CD4-positive, alpha-beta T cell treated with Interferon alpha-2 for 1 hour (primary cell): ENCODE data around the gene DNPEP.

ENCODE experiments used
- DNase-seq, 2 donors: peaks; one replicate each; pipeline ENCODE4 v3.0.0-alpha.2; 2020 to 2022

Gene DNPEP

DNA sequence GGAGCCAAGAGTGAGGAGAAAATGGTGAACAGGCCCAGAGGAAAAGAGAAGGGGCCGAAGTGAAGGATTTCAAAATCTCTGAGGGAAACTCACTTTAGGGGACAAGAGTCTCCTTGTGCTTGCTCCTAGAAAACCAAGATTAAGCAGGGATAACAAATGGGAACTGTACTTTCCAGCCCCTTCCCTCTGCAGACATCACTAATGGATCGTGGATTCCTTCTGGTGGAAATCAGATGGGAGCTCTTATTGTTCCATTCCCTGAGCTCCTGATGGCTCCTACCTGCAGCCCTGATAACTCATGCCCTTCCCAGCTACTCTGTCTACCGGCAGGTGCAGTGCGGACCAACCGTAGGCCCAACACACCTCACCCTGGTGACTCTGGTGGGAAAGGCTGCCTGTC, 34.6 kb downstream of the DNPEP start:
- no peak for DNase-seq

DNA sequence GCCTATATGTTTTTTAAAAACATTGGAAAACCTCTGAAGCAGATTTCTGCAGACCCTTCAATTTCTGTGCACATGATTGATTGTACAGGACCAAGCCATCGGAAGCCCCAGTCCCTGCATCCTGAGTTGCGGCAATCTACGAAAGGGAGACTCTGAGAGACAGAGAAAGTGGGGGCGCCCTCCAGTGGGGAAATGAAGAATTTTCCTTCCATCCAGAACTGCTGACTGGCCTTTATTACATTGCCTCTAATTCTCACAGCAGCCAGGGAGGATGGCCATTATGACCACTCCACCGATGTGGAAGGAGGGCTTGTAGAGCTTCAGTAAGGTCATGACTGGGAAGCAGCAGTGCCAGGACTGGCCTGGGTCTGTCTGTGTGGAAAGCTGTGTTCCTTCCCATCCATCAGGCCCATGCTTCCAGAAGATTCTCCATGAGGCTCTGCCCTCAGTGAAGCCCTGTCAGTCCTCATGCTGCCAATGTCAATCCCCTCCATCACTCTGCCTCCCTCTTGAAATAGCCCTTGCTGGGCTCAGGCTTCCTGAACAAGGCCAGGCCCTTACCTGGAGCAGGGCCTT, 35.2 kb downstream of the DNPEP start:
- DNase-seq: peak; percentile 47 to 62

DNA sequence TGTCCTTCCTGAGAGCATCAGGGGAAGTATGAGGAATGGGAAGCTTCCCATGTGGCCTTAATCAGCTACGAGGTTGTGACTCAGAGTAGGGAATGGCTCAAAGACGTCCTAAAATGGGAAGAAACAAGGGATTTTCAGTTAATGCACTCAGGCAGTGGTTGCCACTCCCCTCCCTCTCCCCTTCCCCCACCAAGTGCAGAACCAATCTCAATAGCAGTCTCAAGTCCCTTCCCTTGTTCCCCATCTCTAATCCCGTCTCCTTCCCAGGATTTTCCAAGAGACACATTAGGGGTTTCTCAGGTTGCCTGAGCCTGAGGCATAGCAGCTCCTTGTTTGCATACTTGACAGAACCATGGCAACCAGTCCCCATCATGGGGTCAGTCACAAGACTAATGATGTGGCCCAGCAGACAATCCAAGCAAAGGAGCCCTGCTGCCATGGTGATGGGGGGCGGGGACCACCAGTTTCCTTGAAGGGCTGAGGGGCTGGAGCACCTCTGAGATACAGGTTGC, 36.9 kb downstream of the DNPEP start:
- no peak for DNase-seq

DNA sequence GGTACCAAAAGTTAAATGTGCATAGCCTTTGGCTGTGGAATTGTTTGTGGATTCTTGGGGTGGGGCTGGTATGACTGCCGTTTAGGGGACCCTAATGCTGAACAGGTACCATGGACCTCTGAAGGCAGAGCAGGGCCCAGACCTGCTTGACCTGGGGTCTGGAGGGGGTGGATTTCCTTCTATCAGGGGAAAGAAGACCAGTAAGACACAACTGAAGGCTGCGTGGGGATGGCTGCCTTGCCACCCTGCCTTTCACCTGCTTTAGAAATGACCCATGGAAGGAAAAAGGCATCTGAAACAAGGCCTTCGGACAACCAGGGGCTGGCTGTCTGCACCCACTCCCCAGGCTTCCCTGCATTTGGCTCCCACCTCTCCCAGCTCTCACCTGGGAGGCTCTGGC, 37.5 kb downstream of the DNPEP start:
- DNase-seq: no peak

DNA sequence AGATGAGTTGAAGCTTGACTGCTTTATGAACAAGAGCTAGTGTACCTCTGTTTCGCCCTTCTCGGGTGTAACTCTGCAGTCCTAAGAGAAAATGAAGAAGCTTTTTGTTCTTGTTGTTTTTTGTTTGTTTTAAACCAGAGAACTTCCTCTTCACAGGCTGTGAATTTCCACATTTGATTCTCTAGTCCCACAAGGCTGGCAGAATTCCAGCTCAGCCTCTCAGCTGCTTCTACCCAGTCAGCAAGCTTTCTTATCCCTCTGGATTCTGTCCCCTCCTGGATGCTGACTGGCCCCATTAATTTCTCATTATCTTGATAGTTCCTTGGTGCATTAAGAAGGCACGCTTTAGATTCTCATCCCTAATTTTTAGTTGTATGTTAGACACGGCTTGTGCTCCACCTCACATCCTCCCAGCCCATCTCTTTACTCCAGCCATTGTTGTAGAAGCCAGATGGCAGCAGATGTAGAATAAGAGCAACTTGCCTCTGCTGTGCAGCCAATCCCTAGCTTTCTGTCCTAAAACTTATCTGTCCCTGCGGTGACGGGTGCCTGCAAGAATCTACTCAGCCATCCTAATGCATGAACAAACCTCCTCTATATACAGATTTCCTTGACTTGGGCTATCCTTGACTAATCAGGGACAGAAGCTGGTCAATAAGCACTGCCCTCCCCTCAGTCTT, 42.8 kb downstream of the DNPEP start:
- DNase-seq: no peak

DNA sequence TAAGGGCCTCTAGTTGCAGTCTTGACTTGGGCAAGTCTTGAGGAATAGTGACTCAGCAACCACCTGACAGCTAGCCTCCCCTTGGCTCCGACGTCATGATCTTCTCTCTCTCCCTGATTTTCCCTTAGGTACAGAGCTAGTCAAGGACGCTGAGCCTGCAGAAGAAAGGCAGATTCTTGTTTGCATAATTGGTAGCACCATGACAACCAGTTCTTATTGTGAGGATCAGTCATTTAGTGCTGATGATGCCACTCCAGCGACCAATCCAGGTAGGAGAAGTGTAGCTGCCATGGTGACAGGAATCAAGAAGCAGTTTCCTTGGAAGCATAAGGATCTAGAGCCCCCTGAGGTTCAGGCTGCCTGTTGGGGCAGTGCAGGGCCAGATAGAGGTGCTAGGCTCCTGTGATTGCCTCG, 52.3 kb downstream of the DNPEP start:
- DNase-seq: no peak

DNA sequence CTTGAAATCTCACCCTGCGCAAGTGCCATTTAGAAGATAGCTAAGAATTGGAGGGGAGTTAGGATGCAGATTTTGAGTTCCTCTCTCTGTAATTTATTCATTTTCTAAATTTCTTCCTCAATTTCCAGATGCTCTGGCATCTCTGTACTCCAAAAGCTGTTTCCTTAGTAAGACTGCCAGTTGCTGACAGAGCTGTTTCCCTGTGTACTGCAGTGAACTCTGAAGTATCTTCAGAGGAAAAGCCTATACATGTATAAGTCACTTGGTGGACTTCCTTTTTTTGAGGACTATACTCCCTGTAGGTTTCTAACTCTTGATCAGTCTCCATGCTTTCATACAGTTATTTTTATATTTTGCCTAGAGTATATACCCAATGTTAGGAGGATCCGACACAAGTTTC, 53.6 kb downstream of the DNPEP start:
- DNase-seq: no peak

DNA sequence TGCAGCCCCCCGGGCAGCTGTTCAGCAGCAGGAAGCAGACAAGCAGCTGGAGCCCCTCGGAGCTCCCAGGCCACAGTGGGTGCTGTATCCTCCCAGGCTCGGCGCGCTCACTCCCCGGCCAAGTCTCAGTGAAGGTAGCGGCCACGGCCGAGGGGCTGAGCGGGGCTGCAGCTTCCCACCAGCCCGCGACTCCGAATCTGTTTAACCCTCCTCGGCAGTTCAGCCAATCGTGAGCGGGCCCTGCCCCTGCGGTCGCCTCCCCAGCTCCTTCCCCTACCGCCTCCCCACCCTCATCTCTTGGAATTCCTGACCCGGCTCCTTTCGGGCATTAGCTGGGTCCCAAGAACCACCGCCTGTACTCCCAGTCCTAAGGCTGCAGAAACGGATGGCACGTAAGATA, 55.2 kb downstream of the DNPEP start, which contains the start of gene RESP18:
Gene RESP18 (minus strand): TSS at position 203 of the 400 bp plus-strand sequence.
- DNase-seq: no peak

DNA sequence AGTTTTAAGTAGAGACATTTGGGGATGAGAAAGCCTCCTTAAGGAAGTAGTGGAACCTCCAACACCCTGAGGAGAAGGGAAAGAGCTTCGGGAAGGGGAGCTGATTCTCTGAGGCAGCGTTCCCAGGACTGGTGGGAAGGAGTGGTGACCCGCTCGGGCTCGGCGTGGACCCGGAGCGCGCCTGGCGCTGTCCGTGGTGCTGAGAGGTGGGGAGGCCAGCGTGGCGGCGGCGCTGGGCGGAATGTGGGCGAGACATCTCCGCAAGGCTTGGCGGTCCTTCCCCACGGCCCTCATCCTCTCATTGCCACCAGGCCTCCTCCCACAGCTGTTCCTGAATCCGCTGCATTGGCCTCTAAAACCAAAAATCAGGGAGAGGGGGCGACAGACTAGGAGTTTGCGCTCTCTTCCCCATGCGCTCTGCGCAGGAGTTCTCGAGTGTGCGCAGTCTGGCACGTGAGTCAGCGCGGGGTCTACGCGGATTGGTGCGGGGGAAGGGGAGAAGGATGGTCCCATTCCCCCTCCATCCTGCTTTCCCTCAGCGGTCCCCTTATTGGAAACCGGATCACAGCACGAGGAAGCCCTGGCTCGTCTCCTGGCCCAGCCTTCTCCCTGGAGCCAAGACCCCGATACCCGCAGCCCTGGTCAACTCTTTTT, 56.0 kb downstream of the DNPEP start:
- peak in 1 of 2 donors; percentile 10 for DNase-seq

DNA sequence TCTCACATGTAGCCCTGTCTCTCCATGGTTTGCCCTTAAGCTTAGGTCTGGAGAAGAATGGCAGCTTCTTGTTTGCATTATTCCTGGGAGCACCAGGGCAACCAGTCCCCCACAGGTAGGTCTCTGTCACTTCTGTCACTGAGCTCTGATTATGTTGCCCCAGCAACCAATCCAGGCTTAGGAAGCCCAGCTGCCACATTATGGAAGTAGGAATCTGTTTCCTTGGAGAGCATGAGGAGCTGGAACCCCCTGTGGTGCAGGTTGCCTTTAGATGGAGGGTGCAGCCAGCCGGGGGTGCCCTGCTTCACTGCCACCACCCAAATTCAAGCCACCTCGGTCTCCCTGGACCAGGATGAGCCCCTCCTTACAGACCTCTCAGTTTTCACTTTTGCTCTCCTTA, 60.0 kb downstream of the DNPEP start:
- no peak for DNase-seq

DNA sequence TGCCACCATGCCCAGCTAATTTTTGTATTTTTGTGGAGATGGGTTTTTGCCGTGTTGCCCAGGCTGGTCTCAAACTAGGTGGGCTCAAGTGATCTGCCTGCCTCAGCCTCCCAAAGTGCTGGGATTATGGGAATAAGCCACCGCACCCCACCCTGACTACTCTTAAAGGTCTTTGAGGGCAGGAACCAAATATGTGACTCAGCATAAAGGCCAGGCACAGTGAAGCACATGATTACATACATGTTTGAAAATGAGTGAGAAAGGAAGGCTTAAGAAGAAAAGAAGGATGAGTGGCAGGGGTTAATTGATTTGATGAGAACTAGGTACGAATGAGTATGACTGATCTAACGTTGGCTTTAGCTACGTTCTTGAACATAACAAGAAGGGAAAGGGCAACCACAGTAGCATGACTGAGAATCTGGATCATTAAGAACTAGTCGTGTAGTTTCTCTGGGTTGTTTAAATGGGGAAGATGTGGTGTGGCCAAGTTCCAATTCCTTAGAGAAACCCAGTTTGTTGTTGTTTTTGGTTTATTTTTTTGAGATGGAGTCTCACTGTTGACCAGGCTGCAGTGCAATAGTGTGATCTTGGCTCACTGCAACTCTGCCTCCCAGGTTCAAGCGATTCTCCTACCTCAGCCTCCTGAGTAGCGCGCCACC, 61.9 kb downstream of the DNPEP start:
- DNase-seq: no peak

DNA sequence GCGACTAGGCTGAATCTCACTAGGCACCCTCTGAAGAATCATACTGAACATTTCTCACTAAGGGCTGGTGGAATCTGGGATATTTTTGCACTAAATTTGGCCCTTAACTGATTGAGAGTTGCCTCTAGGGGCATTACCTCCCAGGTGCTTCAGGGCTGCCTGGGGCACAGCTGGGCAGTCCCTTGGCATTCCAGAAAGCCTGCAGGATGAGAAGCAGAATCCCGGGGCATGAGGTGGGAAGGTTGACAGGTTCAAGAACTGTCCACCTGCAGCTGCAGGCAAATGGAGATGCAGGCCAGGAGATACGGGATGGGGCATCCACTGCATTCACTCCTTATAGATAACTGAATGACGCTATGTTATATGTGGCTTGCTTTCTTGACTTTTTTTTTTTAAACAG, 62.6 kb downstream of the DNPEP start:
- DNase-seq: no peak

DNA sequence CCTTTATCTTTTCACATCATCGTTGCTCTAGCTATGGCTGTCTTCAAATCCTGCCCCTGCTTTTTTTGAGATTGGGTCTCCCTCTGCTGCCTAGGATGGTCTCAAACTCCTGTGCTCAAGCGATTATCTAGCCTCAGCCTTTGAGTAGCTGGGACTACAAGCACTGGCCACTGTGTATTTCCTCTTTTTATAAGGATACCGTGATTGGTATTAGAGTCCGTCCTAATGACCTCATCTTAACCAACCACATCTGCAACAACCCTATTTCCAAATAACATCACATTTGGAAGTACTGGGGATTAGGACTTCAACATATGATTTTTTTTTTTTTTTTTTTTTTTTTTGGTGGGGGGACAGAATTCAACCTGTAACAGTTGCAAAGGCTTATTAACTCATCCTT, 64.3 kb downstream of the DNPEP start:
- no peak for DNase-seq
